HEK293 (cell line): ENCODE measurements around the gene HSD17B8.

Experiments used
- CTCF ChIA-PET: fragments of 350-600 bp; formaldehyde crosslinking; extraction: SDS; loops from one replicate; lab custom pipeline; 2021; ENCODE audit warnings: antibody characterized with exemption; lab: Yijun Ruan, JAX
- POLR2A ChIA-PET: fragments of 300-600 bp; formaldehyde crosslinking; extraction: SDS; loops from one replicate; lab custom pipeline; 2020; ENCODE audit warnings: antibody characterized with exemption, inconsistent platforms; lab: Yijun Ruan, JAX
- H3K27ac ChIP-seq: fragments of 200-500 bp; sonication (Bioruptor generic); 2 replicates; pipeline ENCODE4 v1.5.1; 2014; ENCODE audit warnings: low read depth, low read length, control low read depth, inconsistent platforms; ENCODE audit errors: extremely low read depth
- H3K36me3 ChIP-seq, 2 experiments: fragments of 200-500 bp in 1 of 2; sonication (Bioruptor generic) in 1 of 2; 1 replicate in 1 of 2; 2 replicates in 1 of 2; pipeline ENCODE4 v1.5.1; 2014 to 2017; ENCODE audit warnings: inconsistent platforms in 2 of 2, low read length in 2 of 2; ENCODE audit not compliant: control insufficient read depth in 2 of 2, insufficient read depth in 1 of 2
- H3K4me1 ChIP-seq: fragments of 200-500 bp; sonication (Bioruptor generic); 2 replicates; pipeline ENCODE4 v1.5.1; 2014; ENCODE audit warnings: mild to moderate bottlenecking, low read length, inconsistent platforms; ENCODE audit not compliant: control insufficient read depth, insufficient read depth
- H3K4me3 ChIP-seq: 2 replicates; pipeline ENCODE4 v1.5.1; 2011; ENCODE audit warnings: low read depth, mild to moderate bottlenecking, control low read depth, low read length, moderate library complexity
- H3K9me3 ChIP-seq: fragments of 200-500 bp; sonication (Bioruptor generic); 2 replicates; pipeline ENCODE4 v1.5.1; 2014; ENCODE audit warnings: low read depth, low read length, inconsistent platforms; ENCODE audit not compliant: control insufficient read depth, insufficient read depth
- EGR2 ChIP-seq: fragments of 450-650 bp; formaldehyde crosslinking; IDR thresholded peaks from 2 replicates; pipeline ENCODE4 v1.5.1; 2016; ENCODE audit warnings: low read depth, missing biosample characterization, missing genetic modification characterization
- MEIS1 ChIP-seq: sonication (generic); formaldehyde crosslinking; IDR thresholded peaks from 2 replicates; pipeline ENCODE4 v1.8.1; 2022; ENCODE audit warnings: missing genetic modification reagents, mild to moderate bottlenecking, borderline replicate concordance
- MYNN ChIP-seq: fragments of 450-650 bp; formaldehyde crosslinking; IDR thresholded peaks from 2 replicates; pipeline ENCODE4 v1.5.1; 2016; ENCODE audit warnings: missing biosample characterization, missing genetic modification characterization, borderline replicate concordance
- YY1 ChIP-seq: fragments of 450-650 bp; formaldehyde crosslinking; IDR thresholded peaks from 2 replicates; pipeline ENCODE4 v1.5.1; 2018; ENCODE audit warnings: missing biosample characterization, missing genetic modification characterization
- YY2 ChIP-seq: fragments of 450-650 bp; formaldehyde crosslinking; IDR thresholded peaks from 2 replicates; pipeline ENCODE4 v1.5.1; 2016; ENCODE audit warnings: missing biosample characterization, missing genetic modification characterization
- ZBTB17 ChIP-seq: fragments of 450-650 bp; formaldehyde crosslinking; IDR thresholded peaks from 2 replicates; pipeline ENCODE4 v1.5.1; 2016; ENCODE audit warnings: missing biosample characterization, missing genetic modification characterization
- ZBTB20 ChIP-seq: fragments of 450-650 bp; formaldehyde crosslinking; IDR thresholded peaks from 2 replicates; pipeline ENCODE4 v1.5.1; 2016; ENCODE audit warnings: missing biosample characterization, missing genetic modification characterization
- ZFHX2 ChIP-seq: fragments of 450-650 bp; formaldehyde crosslinking; conservative IDR thresholded peaks from 2 replicates; pipeline ENCODE4 v1.5.1; 2016; ENCODE audit warnings: missing biosample characterization, missing genetic modification characterization
- ZNF112 ChIP-seq: fragments of 450-650 bp; formaldehyde crosslinking; IDR thresholded peaks from 2 replicates; pipeline ENCODE4 v1.5.0; 2017; ENCODE audit warnings: missing biosample characterization, missing genetic modification characterization
- ZNF121 ChIP-seq: fragments of 450-650 bp; formaldehyde crosslinking; IDR thresholded peaks from 2 replicates; pipeline ENCODE4 v1.5.1; 2016; ENCODE audit warnings: missing biosample characterization, missing genetic modification characterization
- ZNF2 ChIP-seq: fragments of 450-650 bp; formaldehyde crosslinking; IDR thresholded peaks from 2 replicates; pipeline ENCODE4 v1.5.1; 2016; ENCODE audit warnings: missing biosample characterization, missing genetic modification characterization
- ZNF24 ChIP-seq: fragments of 450-650 bp; formaldehyde crosslinking; IDR thresholded peaks from 2 replicates; pipeline ENCODE4 v1.5.1; 2016; ENCODE audit warnings: missing biosample characterization, missing genetic modification characterization
- ZNF274 ChIP-seq, 2 experiments: fragments of 200-500 bp in 1 of 2; fragments of 450-650 bp in 1 of 2; sonication (Bioruptor generic) in 1 of 2; formaldehyde crosslinking in 1 of 2; IDR thresholded peaks; 2 replicates each; pipeline versions ENCODE4 v1.5.1 to v1.6.1; 2014 to 2016; ENCODE audit warnings: borderline replicate concordance in 1 of 2, inconsistent platforms in 1 of 2, low read length in 1 of 2, missing biosample characterization in 1 of 2, missing genetic modification characterization in 1 of 2
- ZNF394 ChIP-seq: fragments of 450-650 bp; formaldehyde crosslinking; IDR thresholded peaks from 2 replicates; pipeline ENCODE4 v1.5.1; 2016; ENCODE audit warnings: missing biosample characterization, missing genetic modification characterization, mild to moderate bottlenecking, moderate library complexity, borderline replicate concordance
- ZNF433 ChIP-seq: fragments of 450-650 bp; formaldehyde crosslinking; IDR thresholded peaks from 2 replicates; pipeline ENCODE4 v1.5.1; 2016; ENCODE audit warnings: missing biosample characterization, missing genetic modification characterization, low read depth
- ZNF510 ChIP-seq: fragments of 450-650 bp; formaldehyde crosslinking; IDR thresholded peaks from 2 replicates; pipeline ENCODE4 v1.5.1; 2018; ENCODE audit warnings: mild to moderate bottlenecking, missing genetic modification characterization, missing biosample characterization; ENCODE audit not compliant: insufficient replicate concordance
- ZNF792 ChIP-seq: fragments of 450-650 bp; formaldehyde crosslinking; IDR thresholded peaks from 2 replicates; pipeline ENCODE4 v1.5.1; 2016; ENCODE audit warnings: missing biosample characterization, missing genetic modification characterization
- TF ChIP-seq, protein P1 (sequence below): fragments of 450-650 bp; IDR thresholded peaks from 2 replicates; pipeline ENCODE4 v1.5.1; 2018; ENCODE audit warnings: missing biosample characterization, missing genetic modification characterization
- TF ChIP-seq, protein P2 (sequence below): fragments of 450-650 bp; formaldehyde crosslinking; IDR thresholded peaks from 2 replicates; pipeline ENCODE4 v1.5.1; 2016; ENCODE audit warnings: missing biosample characterization, missing genetic modification characterization, low read depth
- TF ChIP-seq, protein P3 (sequence below): fragments of 450-650 bp; formaldehyde crosslinking; IDR thresholded peaks from 2 replicates; pipeline ENCODE4 v1.5.1; 2016; ENCODE audit warnings: missing biosample characterization, missing genetic modification characterization
- TF ChIP-seq, protein P4 (sequence below): fragments of 450-650 bp; formaldehyde crosslinking; IDR thresholded peaks from 2 replicates; pipeline ENCODE4 v1.5.1; 2017; ENCODE audit warnings: missing biosample characterization, missing genetic modification characterization

The HSD17B8 gene

DNA sequence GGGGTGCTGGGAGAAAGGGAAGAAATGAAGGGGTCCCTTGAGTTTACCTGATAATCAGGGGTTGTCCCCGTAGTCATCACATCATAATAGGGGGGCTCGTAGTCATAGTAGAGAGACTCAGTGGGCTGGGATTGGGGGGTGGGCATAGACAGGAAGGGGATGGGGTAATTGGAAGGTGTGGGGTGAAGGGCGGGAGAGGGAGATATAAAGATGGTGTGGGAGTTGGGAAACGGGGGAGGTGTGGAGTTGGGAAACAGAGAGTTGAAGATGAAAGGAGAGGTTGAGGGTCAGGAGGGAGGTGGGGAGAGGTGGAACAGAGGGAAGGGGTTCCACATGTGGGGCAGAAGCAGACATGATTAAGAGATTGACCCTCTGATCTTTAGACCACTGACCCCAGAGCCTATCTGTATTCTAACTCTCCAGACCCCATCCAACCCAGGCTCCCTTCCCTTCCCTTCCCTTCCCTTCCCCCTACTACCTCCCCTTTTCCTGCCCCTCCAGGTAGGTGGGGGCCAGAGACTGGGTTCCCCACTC, 18.7 kb upstream of the HSD17B8 start:
- Histone ChIP-seq H3K27ac (no peak overlapping the region), H3K36me3 (no peaks in the 10 kb centered on the region), H3K9me3 (no peaks in the 10 kb centered on the region), H3K4me1 (no peaks in the 10 kb centered on the region), H3K4me3 (no peak overlapping the region)
- ChIA-PET CTCF (interaction anchor here (0.8 to 2.1 kb wide), 3 partner anchors 12 to 170 kb away, joined by 3 to 9 read pairs (median 4); no protein-coding TSS in a partner anchor), POLR2A (no interaction called here)
- TF ChIP-seq, protein P1, sequence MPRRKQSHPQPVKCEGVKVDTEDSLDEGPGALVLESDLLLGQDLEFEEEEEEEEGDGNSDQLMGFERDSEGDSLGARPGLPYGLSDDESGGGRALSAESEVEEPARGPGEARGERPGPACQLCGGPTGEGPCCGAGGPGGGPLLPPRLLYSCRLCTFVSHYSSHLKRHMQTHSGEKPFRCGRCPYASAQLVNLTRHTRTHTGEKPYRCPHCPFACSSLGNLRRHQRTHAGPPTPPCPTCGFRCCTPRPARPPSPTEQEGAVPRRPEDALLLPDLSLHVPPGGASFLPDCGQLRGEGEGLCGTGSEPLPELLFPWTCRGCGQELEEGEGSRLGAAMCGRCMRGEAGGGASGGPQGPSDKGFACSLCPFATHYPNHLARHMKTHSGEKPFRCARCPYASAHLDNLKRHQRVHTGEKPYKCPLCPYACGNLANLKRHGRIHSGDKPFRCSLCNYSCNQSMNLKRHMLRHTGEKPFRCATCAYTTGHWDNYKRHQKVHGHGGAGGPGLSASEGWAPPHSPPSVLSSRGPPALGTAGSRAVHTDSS (tag by site-specific recombination): no peak
- TF ChIP-seq ZNF433: no peak
- peak; percentile 96 for TF ChIP-seq EGR2 (tag by site-specific recombination)
- TF ChIP-seq, protein P2, sequence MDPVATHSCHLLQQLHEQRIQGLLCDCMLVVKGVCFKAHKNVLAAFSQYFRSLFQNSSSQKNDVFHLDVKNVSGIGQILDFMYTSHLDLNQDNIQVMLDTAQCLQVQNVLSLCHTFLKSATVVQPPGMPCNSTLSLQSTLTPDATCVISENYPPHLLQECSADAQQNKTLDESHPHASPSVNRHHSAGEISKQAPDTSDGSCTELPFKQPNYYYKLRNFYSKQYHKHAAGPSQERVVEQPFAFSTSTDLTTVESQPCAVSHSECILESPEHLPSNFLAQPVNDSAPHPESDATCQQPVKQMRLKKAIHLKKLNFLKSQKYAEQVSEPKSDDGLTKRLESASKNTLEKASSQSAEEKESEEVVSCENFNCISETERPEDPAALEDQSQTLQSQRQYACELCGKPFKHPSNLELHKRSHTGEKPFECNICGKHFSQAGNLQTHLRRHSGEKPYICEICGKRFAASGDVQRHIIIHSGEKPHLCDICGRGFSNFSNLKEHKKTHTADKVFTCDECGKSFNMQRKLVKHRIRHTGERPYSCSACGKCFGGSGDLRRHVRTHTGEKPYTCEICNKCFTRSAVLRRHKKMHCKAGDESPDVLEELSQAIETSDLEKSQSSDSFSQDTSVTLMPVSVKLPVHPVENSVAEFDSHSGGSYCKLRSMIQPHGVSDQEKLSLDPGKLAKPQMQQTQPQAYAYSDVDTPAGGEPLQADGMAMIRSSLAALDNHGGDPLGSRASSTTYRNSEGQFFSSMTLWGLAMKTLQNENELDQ (tag by site-specific recombination): no peak
- TF ChIP-seq ZFHX2 (tag by site-specific recombination): peak; percentile 78

DNA sequence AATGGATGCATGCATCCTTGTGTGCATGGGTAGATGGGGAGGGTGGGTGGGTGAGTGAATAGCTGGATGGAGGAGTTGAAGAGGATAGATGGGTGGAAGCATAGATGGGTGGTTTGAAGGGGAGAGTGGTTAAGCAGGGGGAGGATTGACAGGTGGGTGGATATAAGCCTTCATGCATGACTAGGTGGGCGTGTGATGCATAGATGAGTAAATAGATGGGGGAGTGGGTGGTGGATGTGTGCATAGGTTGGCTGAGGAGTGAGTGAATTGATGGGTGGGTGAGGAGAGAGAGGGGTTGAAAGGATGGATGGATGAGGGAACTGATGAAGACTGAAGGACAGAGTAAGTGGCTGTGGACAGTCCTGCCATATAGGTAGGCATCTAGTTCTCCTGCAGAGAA, 16.6 kb upstream of the HSD17B8 start:
- ChIA-PET POLR2A (no interaction called here), CTCF (interaction anchor here (2.1 kb wide), 1 partner anchor 10 kb away, joined by 9 read pairs; no protein-coding TSS in a partner anchor)
- H3K4me1 ChIP-seq: peaks cover under 1% of the 10 kb centered on the region; the same call in 1 of the 2 replicates
- H3K4me3 ChIP-seq: no peak overlapping the region
- no peaks in the 10 kb centered on the region for H3K9me3 ChIP-seq
- no peaks in the 10 kb centered on the region for H3K36me3 ChIP-seq
- H3K27ac ChIP-seq: no peak overlapping the region
- no peak for TF ChIP-seq ZNF24
- TF ChIP-seq MEIS1: no peak
- peak; percentile 100 for TF ChIP-seq EGR2 (tag by site-specific recombination)
- TF ChIP-seq ZNF2: no peak
- TF ChIP-seq ZFHX2 (tag by site-specific recombination): peak; percentile 100
- TF ChIP-seq ZBTB17 (tag by site-specific recombination): 0 out of 2 replicates have a peak, but pooled peaks have one; percentile 27
- TF ChIP-seq YY1: no peak

DNA sequence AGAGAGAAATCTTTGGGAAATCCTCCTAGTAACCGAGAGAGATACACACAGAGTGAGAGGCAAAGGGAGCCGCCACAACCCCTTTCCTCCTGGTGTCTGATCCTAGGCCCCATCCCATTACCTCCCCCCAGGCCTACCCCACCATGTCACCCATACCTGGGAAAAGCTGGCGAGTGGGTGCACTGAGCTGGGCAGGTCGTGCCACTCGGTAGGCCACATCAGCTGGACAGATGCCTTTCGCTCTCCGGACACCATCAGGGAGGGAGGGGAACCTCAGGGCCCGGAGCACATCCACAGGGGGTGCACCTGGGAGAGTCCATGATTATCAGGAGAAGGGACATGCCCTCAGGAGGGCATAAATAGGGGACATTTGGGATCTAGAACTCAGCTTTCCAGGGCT, 15.3 kb upstream of the HSD17B8 start:
- ChIA-PET POLR2A (interaction anchor here (1.5 kb wide), 2 partner anchors 19 to 217 kb away, joined by 3 to 6 read pairs; partner anchors contain the start of gene RING1), CTCF (interaction anchor here (1.4 to 2.5 kb wide), 4 partner anchors 8 to 64 kb away, joined by 6 to 10 read pairs (median 8); no protein-coding TSS in a partner anchor)
- Histone ChIP-seq H3K36me3 (peaks cover 0 to 6% of the 10 kb centered on the region in 2 experiments; a peak in 1 of 3 replicates), H3K27ac (no peak overlapping the region), H3K9me3 (no peaks in the 10 kb centered on the region), H3K4me3 (no peak overlapping the region), H3K4me1 (peaks cover 3% of the 10 kb centered on the region; the same call in 1 of the 2 replicates)
- TF ChIP-seq ZNF112 (tag by site-specific recombination) (no peak), ZNF510 (tag by site-specific recombination) (no peak), ZNF394 (tag by site-specific recombination) (no peak), YY2 (no peak), ZBTB20 (no peak), MYNN (tag by site-specific recombination) (no peak), ZNF792 (tag by site-specific recombination) (no peak), ZNF274 (IDR thresholded peaks at IDR 0.05; ENCODE audit: low read length) (no peak), ZNF274 (tag by site-specific recombination; IDR thresholded peaks at IDR 0.05; ENCODE audit: borderline replicate concordance) (no peak), ZNF121 (tag by site-specific recombination) (no peak)
- TF ChIP-seq, protein P2 (tag by site-specific recombination): no peak
- TF ChIP-seq, protein P3, sequence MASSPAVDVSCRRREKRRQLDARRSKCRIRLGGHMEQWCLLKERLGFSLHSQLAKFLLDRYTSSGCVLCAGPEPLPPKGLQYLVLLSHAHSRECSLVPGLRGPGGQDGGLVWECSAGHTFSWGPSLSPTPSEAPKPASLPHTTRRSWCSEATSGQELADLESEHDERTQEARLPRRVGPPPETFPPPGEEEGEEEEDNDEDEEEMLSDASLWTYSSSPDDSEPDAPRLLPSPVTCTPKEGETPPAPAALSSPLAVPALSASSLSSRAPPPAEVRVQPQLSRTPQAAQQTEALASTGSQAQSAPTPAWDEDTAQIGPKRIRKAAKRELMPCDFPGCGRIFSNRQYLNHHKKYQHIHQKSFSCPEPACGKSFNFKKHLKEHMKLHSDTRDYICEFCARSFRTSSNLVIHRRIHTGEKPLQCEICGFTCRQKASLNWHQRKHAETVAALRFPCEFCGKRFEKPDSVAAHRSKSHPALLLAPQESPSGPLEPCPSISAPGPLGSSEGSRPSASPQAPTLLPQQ (tag by site-specific recombination): no peak
- TF ChIP-seq, protein P4, sequence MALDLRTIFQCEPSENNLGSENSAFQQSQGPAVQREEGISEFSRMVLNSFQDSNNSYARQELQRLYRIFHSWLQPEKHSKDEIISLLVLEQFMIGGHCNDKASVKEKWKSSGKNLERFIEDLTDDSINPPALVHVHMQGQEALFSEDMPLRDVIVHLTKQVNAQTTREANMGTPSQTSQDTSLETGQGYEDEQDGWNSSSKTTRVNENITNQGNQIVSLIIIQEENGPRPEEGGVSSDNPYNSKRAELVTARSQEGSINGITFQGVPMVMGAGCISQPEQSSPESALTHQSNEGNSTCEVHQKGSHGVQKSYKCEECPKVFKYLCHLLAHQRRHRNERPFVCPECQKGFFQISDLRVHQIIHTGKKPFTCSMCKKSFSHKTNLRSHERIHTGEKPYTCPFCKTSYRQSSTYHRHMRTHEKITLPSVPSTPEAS (tag by site-specific recombination): no peak
